ENCODE data around the gene RPS6KA2.

The RPS6KA2 gene

DNA sequence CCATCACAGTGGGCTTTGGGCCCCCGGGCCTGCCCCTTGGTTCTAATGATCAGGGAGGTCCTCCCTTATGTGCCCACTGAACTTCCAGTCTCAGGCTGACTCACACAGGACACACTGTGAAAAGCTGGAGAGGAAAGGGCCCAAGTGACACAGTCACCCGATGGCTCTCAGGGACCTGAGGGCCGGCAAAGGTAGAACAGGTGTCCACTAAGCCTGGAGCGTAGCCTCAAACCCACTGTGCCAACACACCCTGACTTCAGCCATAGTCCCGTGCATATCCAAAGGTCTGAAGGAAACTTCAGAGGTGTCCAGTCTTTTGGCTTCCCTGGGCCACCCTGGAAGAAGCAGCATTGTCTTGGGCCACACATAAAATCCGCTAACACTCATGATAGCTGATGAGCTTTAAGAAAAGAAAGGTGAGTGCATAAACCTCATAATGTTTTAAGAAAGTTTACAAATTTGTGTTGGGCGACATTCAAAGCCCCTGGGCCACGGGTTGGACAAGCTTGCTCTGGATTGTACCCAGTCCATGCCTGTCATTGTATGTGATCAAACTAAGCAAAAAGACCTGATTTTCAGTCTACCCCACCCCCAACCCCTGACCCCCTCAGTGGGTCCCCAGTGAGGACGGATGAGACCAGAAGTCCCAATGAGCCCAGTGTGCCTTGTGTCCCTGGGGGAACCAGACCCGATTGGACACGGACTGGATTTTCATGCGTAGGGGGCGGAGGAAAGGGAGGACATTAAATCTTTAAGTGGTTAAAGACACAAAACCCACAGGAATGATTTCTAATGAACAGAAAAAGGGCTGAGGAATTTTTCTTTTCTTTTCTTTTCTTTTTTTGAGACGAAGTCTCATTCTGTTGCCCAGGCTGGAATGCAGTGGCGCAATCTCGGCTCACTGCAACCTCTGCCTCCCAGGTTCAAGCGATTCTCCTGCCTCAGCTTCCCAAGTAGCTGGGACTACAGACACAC is 46.7 kb downstream of the RPS6KA2 start:
- TF ChIP-seq, protein P1, sequence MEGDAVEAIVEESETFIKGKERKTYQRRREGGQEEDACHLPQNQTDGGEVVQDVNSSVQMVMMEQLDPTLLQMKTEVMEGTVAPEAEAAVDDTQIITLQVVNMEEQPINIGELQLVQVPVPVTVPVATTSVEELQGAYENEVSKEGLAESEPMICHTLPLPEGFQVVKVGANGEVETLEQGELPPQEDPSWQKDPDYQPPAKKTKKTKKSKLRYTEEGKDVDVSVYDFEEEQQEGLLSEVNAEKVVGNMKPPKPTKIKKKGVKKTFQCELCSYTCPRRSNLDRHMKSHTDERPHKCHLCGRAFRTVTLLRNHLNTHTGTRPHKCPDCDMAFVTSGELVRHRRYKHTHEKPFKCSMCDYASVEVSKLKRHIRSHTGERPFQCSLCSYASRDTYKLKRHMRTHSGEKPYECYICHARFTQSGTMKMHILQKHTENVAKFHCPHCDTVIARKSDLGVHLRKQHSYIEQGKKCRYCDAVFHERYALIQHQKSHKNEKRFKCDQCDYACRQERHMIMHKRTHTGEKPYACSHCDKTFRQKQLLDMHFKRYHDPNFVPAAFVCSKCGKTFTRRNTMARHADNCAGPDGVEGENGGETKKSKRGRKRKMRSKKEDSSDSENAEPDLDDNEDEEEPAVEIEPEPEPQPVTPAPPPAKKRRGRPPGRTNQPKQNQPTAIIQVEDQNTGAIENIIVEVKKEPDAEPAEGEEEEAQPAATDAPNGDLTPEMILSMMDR (IDR thresholded peaks at IDR 0.05; ENCODE audit: unreplicated experiment in 3 of 3) = no peak
- Mint-ChIP-seq H3K9me3 (peaks cover 7% of the 10 kb centered on the region), H3K4me1 (peaks cover 15% of the 10 kb centered on the region), H3K4me3 (no peak overlapping the region), H3K27ac (no peak overlapping the region), H3K36me3 (ENCODE audit: low read depth) (peaks cover 14% of the 10 kb centered on the region), H3K27me3 (ENCODE audit: low read depth) (peaks cover 5% of the 10 kb centered on the region)

DNA sequence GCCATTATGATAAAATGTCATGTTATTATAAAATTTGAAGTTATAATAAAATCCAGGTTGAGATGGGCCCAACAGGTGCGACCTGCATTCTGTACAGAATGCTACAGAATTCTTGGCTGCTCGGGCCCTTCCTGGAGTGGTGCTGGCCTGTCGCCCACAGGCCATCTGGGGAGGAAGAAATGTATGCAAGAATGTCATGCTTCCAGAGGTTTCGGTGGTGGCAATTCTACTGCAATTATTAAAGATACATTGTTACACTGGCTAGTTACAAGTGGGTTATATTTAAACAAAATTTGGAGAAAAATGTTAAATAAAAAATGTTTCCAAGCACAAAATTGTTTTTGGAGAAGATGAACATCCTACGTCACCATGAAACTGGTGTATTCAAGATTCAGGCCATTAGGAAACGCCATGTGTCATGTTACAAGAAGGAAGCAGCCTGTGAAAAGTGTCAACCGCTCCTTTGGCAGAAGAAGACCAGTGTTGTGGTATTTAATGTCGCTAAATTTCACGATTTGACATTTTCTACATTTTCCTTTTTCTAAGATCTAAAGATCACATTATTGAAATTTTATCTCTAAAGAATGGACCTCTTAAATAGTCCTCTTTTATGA is 47.7 kb downstream of the RPS6KA2 start:
- Mint-ChIP-seq H3K9me3 (peaks cover 10% of the 10 kb centered on the region), H3K4me1 (peaks cover 15% of the 10 kb centered on the region), H3K27me3 (ENCODE audit: low read depth) (peaks cover 5% of the 10 kb centered on the region), H3K4me3 (no peak overlapping the region), H3K27ac (no peak overlapping the region), H3K36me3 (ENCODE audit: low read depth) (peaks cover 22% of the 10 kb centered on the region)
- TF ChIP-seq, protein P1 (IDR thresholded peaks at IDR 0.05; ENCODE audit: unreplicated experiment in 3 of 3) = no peak

DNA sequence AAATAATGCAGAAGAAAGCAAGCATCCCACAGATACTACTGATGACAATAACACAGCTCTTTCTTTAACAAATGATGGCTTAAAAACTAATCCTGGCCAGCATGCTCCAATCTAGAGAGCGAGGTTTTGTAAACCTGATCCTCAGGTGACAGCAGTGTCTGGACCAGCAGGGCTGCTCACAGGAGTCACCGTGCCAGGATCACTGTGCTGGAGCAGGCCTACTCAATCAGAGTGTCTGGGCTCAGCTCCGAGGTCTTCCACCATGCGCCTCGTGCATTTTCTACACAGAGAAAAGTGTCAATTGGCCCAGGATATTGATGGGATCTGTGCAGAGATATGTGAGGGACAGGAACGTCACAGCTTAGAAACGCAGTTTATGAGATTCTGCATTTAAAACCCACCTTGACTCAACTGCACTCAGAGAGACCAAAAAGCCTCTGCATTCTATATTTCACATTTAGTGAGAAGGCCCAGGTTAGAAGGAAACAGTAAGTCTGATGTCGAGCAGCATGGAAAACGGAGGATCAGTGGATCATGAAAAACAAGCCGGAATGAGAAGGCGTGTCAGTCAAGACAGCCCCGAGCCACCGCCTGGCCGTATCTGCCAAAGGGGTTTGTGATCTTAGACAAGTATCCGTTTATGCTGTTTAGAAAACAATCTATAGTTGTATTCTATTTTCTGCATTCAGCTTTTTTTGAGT is 48.4 kb downstream of the RPS6KA2 start:
- Mint-ChIP-seq H3K36me3 (ENCODE audit: low read depth) (peaks cover 22% of the 10 kb centered on the region), H3K4me3 (no peak overlapping the region), H3K27ac (no peak overlapping the region), H3K27me3 (ENCODE audit: low read depth) (peaks cover 5% of the 10 kb centered on the region), H3K4me1 (peaks cover 15% of the 10 kb centered on the region), H3K9me3 (peaks cover 10% of the 10 kb centered on the region)
- TF ChIP-seq, protein P1 (IDR thresholded peaks at IDR 0.05; ENCODE audit: unreplicated experiment in 3 of 3) = no peak

DNA sequence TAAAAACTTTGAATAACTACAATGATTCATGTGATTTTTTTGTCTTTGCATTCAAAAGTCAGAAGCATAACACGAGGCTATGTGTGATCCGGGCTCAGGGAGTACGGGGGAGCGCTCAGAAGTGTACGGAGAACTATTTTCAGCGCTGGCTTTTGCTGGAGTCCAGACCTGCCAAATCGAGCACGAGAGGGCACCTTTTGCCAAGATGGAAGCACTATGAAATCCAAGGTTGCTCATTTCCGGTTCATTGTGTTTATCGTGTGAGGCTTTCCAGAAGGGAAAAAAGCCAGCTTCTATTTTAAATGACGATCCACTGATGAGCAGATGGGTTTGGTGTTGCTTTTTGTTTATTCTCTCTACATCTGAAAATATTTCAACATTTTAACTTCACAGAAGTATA is 51.8 kb downstream of the RPS6KA2 start:
- peaks cover 22% of the 10 kb centered on the region for H3K36me3 Mint-ChIP-seq (ENCODE audit: low read depth)
- TF ChIP-seq, protein P1 (IDR thresholded peaks at IDR 0.05; ENCODE audit: unreplicated experiment in 3 of 3) = no peak

DNA sequence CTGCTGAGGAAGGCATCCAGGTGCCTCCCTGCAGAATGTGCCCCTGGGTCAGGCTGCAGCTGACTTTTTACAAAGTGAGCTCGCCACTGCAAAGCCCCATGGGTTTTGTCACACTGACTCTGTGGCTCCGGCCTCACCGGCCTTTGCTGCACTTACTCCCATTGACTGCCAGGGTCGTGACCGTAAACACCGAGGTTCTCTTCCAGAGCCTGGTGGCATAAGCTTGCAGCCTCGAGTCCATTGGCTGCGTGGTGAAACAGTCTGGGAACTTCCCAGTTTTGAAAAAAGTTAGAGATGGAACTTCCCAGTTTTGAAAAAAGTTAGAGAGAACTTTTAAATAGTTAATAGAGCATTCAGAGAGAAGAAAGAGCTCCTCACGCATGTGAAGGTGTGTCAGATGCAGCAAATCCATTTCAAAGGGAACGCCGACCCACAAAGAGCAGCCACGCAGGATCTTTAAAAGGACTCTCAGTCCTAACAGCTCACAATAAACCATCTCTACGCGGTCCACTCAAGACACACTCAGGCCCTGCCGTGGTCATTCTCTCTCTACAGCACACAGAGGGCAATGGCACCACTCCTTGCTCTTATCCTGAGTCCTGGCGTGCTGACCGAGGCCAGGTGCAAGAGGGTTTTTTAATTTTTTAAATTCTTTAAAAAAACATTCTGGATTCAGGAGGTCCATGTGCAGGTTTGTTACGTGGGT is 53.4 kb downstream of the RPS6KA2 start:
- H3K27me3 Mint-ChIP-seq (ENCODE audit: low read depth) = no peaks in the 10 kb centered on the region
- H3K27ac Mint-ChIP-seq = no peak overlapping the region
- H3K4me3 Mint-ChIP-seq = no peak overlapping the region
- H3K9me3 Mint-ChIP-seq = peaks cover 10% of the 10 kb centered on the region
- H3K4me1 Mint-ChIP-seq = peaks cover 1% of the 10 kb centered on the region
- peaks cover 22% of the 10 kb centered on the region for H3K36me3 Mint-ChIP-seq (ENCODE audit: low read depth)
- TF ChIP-seq, protein P1 (IDR thresholded peaks at IDR 0.05; ENCODE audit: unreplicated experiment in 3 of 3) = no peak

More for the DNA sequence above, 51.8 kb downstream of the RPS6KA2 start:
- Mint-ChIP-seq H3K4me1 (peaks cover 15% of the 10 kb centered on the region), H3K27me3 (ENCODE audit: low read depth) (no peaks in the 10 kb centered on the region), H3K4me3 (no peak overlapping the region), H3K9me3 (peaks cover 10% of the 10 kb centered on the region), H3K27ac (no peak overlapping the region)
